Fibroblast of mammary gland (primary cell): ENCODE data around the gene ERCC4.
"Not testable (repeated sequence)": the region's sequence is repeated elsewhere in the genome, so short reads cannot be mapped to it uniquely, and the experiment has no call there.

Source experiments
- DNase-seq: peaks from one replicate; pipeline ENCODE4 v3.0.0-alpha.2; 2010; ENCODE audit warnings: low read depth
- H3K4me3 ChIP-seq: 2 replicates; pipeline ENCODE4 v1.5.1; 2011; ENCODE audit warnings: low read depth, mild to moderate bottlenecking, low read length, moderate library complexity; ENCODE audit not compliant: control insufficient read depth
- CTCF ChIP-seq: conservative IDR thresholded peaks from 2 replicates; pipeline ENCODE4 v1.5.1; 2011; ENCODE audit warnings: low read depth, low read length, inconsistent platforms; ENCODE audit not compliant: control insufficient read depth, insufficient read depth

Gene ERCC4

GRCh38 chr16:13902052-13902451, 17.9 kb upstream of the ERCC4 start:
- no peak for DNase-seq
- H3K4me3 ChIP-seq, result no peak overlapping the region
- no peak for TF ChIP-seq CTCF

DNA sequence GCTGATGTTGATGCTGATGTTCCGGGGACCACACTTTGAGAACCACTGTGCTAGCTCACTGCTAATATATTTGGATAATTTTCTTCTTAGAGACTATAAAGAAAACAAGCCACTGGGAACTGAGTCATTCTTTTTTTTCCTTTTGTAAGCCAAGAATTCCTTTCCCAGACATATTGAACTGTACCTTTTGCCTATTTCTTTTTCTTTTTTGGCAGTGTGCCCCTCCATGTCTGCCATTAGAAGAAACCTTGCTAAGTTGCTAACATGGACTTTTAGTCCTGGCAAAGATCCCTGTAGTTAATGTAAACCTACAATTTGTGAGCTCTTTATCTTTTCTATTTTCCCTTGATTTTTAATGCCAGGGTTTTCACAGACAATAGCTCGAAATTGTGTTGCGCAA, 17.3 kb upstream of the ERCC4 start:
- DNase-seq, result peak; percentile 81

DNA sequence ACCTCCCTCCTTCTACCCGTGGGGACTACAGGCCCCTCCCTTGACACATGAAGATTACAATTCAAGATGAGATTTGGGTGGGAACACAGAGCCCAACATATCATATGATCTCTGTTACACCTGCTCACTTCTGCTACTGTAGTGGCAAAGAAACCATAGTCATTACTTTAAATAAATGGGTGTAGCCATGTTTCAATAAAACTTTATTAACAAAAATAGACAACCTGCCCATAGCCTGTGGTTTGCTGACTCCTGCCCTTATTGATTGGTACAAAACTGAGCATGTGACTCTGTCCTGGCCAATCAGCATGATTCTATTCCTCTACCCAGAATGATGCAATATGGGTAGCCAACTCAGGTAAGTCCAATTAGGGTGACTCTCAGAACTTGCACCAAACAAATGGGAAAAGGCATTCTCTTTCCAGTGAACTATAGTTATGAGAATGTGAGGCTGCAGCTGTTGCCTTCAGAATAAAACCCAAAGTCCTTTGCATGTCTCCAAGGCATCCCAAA, 15.7 kb upstream of the ERCC4 start:
- TF ChIP-seq CTCF, result no peak
- no peak overlapping the region for H3K4me3 ChIP-seq

More for the DNA sequence above, 17.3 kb upstream of the ERCC4 start:
- no peak overlapping the region for H3K4me3 ChIP-seq
- no peak for TF ChIP-seq CTCF

DNA sequence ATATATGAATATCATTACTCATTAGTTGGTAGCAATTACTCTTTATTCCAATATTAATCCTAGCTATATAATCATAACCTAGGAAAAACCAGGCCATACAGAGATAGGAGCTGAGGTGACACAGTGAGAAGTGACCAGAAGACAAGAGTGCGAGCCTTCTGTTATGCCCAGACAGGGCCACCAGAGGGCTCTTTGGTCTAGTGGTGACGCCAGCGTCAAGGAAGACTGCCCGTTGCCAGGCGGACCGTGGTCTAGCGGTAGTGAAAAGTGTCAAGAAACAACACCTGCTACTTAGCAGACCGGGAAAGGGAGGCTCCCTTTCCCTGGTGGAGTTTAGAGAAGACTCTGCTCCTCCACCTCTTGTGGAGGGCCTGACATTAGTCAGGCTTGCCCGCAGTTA, 15.1 kb upstream of the ERCC4 start:
- peak; percentile 8 for DNase-seq
- not testable (repeated sequence) for H3K4me3 ChIP-seq
- TF ChIP-seq CTCF, result peak; percentile 33

More for the DNA sequence above, 15.7 kb upstream of the ERCC4 start:
- no peak for DNase-seq

DNA sequence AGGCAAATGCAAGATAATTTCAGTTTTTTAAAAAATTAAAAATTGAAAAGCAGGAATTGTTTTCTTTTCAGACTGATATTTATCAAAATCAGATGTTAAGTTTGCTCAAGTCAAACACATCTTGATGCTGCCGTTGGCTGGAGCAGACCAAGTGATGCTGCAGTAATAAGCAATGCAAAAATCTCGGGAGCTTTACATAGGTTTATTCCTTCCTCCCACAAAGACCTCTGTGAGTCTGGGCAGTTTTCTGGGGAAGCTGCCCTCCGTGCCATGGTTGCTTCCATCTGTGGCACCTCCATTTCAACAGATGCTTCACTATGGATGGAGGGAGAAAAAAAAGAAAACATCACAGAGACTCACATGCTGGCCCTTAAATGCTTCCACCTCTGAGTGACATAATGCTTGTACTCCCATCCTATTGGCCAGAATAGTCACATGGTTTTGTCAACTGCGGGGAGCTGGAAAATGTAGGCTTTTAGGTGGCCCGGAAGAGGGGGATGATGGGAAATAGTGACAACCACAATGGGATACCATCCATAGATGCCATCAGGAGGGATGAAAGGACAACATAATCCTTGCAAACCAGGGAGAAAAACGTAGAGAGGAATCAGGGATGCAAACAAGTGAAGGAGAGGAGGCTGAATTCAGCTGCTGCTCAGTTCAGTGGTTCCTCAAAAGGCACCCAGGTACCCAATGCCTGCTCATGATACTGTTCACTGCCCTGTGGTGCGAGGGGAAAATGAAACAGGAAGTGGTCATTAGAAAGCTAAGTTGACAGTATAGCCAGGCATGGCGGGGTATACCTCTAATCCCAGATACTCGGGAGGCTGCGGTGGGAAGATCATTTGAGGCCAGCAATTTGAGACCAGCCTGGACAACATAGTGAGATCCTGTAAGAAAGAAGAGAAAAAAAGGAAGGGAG, 13.5 kb upstream of the ERCC4 start:
- peak; percentile 7 for DNase-seq
- TF ChIP-seq CTCF, result no peak
- H3K4me3 ChIP-seq, result no peak overlapping the region

GRCh38 chr16:13907431-13907830, 12.5 kb upstream of the ERCC4 start:
- no peak for TF ChIP-seq CTCF
- no peak for DNase-seq
- no peak overlapping the region for H3K4me3 ChIP-seq
